Hepatocyte (in vitro differentiated cells): ENCODE results near the gene TFEB. TPM values are rescaled to one million over a fixed set of nuclear protein-coding genes. Genes with fewer than 3 reads are reported as not detected.

Source experiments
- DNase-seq: peaks from one replicate; pipeline ENCODE4 v3.0.0-alpha.2; 2016; ENCODE audit warnings: low spot score
- H2AFZ ChIP-seq: fragments of 200-600 bp; sonication (generic); 2 replicates; pipeline ENCODE4 v1.6.0; 2016; ENCODE audit warnings: antibody characterized with exemption, mild to moderate bottlenecking
- H3K27ac ChIP-seq: fragments of 200-600 bp; sonication (generic); 2 replicates; pipeline ENCODE4 v1.5.1; 2016; ENCODE audit warnings: mild to moderate bottlenecking
- H3K27me3 ChIP-seq: fragments of 200-600 bp; sonication (generic); 2 replicates; pipeline ENCODE4 v1.6.1; 2016
- H3K36me3 ChIP-seq: fragments of 200-600 bp; sonication (generic); replicated peaks from 2 replicates; pipeline ENCODE4 v1.5.1; 2016; ENCODE audit warnings: low read depth; ENCODE audit not compliant: insufficient read depth
- H3K4me1 ChIP-seq: fragments of 200-600 bp; sonication (generic); 2 replicates; pipeline ENCODE4 v1.5.1; 2016; ENCODE audit warnings: mild to moderate bottlenecking, moderate library complexity; ENCODE audit not compliant: insufficient read depth
- H3K4me2 ChIP-seq: fragments of 200-600 bp; sonication (generic); 2 replicates; pipeline ENCODE4 v1.6.0; 2016
- H3K4me3 ChIP-seq: fragments of 200-600 bp; sonication (generic); 2 replicates; pipeline ENCODE4 v1.5.1; 2016; ENCODE audit warnings: mild to moderate bottlenecking
- H3K79me2 ChIP-seq: fragments of 200-600 bp; sonication (generic); 2 replicates; pipeline ENCODE4 v1.6.0; 2017; ENCODE audit warnings: mild to moderate bottlenecking
- H3K9me2 ChIP-seq: fragments of 200-600 bp; sonication (generic); replicated peaks from 2 replicates; pipeline ENCODE4 v1.6.0; 2017; ENCODE audit warnings: mild to moderate bottlenecking; ENCODE audit not compliant: insufficient read depth
- H3K9me3 ChIP-seq: fragments of 200-600 bp; sonication (generic); 2 replicates; pipeline ENCODE4 v1.5.1; 2016; ENCODE audit warnings: low read depth, mild to moderate bottlenecking
- H4K20me1 ChIP-seq: fragments of 200-600 bp; sonication (generic); 2 replicates; pipeline ENCODE4 v1.6.0; 2016; ENCODE audit warnings: mild to moderate bottlenecking; ENCODE audit not compliant: insufficient read depth, poor library complexity, severe bottlenecking
- CTCF ChIP-seq: fragments of 200-600 bp; sonication (generic); IDR thresholded peaks from 2 replicates; pipeline ENCODE4 v1.5.1; 2016; ENCODE audit warnings: antibody characterized with exemption, mild to moderate bottlenecking; ENCODE audit not compliant: poor library complexity
- EZH2 ChIP-seq: fragments of 200-600 bp; sonication (generic); IDR thresholded peaks from 2 replicates; pipeline ENCODE4 v1.6.1; 2016; ENCODE audit warnings: antibody characterized with exemption, mild to moderate bottlenecking, borderline replicate concordance
- EZH2phosphoT487 ChIP-seq: fragments of 200-600 bp; sonication (generic); IDR thresholded peaks from one replicate; pipeline ENCODE4 v1.6.1; 2018; ENCODE audit warnings: antibody characterized with exemption, mild to moderate bottlenecking, low read depth, moderate library complexity; ENCODE audit not compliant: unreplicated experiment, severe bottlenecking
- WGBS: methylation state at CpG from one replicate; pipeline ENCODE4 v1.1.6; 2016; ENCODE audit warnings: low lambda C conversion rate; ENCODE audit errors: missing lambda C conversion rate; 5-methylcytosine and 5-hydroxymethylcytosine counted together
- polyA plus RNA-seq: library from polyadenylated mRNA; unstranded; fragments of >200 nt; fragmentation: Nextera tagmentation; extraction: Ambion mirVana; gene quantifications from 2 replicates; pipeline ENCODE4 v1.2.1, GENCODE V29; 2016
- total RNA-seq: library from RNA; depleted of rRNA; stranded (reverse); fragments of >200 nt; gene quantifications from 2 replicates; pipeline ENCODE4 v1.2.3, GENCODE V29; 2014

Gene TFEB
- total and polyA plus RNA-seq, 2 experiments from 2014 or later, result 14.2 to 32.7 TPM

- TF ChIP-seq EZH2phosphoT487, result no peak
- TF ChIP-seq EZH2, result peak; percentile 52
- H2AFZ ChIP-seq, result peak within 1 kb of the TSS; percentile 50
- peaks cover 57% of the 10 kb centered on the region for H3K4me1 ChIP-seq
- peaks cover 10% of the 10 kb centered on the region for H3K27me3 ChIP-seq
- peak within 1 kb of the TSS; percentile 89 for H3K4me3 ChIP-seq
- WGBS, result under 1% methylated on average over 41 of the region's 86 CpGs
- peak within 1 kb of the TSS; percentile 99 for H3K27ac ChIP-seq
- H4K20me1 ChIP-seq, result peaks cover 16% of the 10 kb centered on the region
- no peaks in the 10 kb centered on the region for H3K36me3 ChIP-seq
- H3K9me3 ChIP-seq, result no peaks in the 10 kb centered on the region
- peak; percentile 79 for DNase-seq
- H3K79me2 ChIP-seq, result peaks cover 44% of the 10 kb centered on the region
- H3K4me2 ChIP-seq, result peak within 1 kb of the TSS; percentile 82
- H3K9me2 ChIP-seq, result no peaks in the 10 kb centered on the region
Measured at GRCh38 chr6:41638002-41638934, 97.1 kb downstream of the TFEB start, which contains the start of gene MDFI. TSS of gene MDFI (plus strand) at chr6:41638468. CDS start at chr6:41638750, 282 bp downstream.

GRCh38 chr6:41637194-41638001, 98.0 kb downstream of the TFEB start:
- H3K4me2 ChIP-seq, result peak overlapping the region; percentile 82
- peaks cover 49% of the 10 kb centered on the region for H3K4me1 ChIP-seq
- H3K4me3 ChIP-seq, result peak overlapping the region; percentile 89
- DNase-seq, result peak; percentile 41
- TF ChIP-seq EZH2 (no peak), CTCF (no peak), EZH2phosphoT487 (no peak)
- peaks cover 36% of the 10 kb centered on the region for H3K79me2 ChIP-seq
- no peaks in the 10 kb centered on the region for H3K9me3 ChIP-seq
- no peaks in the 10 kb centered on the region for H3K9me2 ChIP-seq
- H4K20me1 ChIP-seq, result peaks cover 10% of the 10 kb centered on the region
- H2AFZ ChIP-seq, result peak overlapping the region; percentile 50
- H3K27me3 ChIP-seq, result peaks cover 10% of the 10 kb centered on the region
- 7% methylated on average over 47 of the region's 54 CpGs for WGBS
- no peaks in the 10 kb centered on the region for H3K36me3 ChIP-seq
- H3K27ac ChIP-seq, result peak overlapping the region; percentile 99

- Histone ChIP-seq H3K9me3 (no peaks in the 10 kb centered on the region), H3K4me1 (peaks cover 43% of the 10 kb centered on the region), H3K4me2 (peak overlapping the region; percentile 82), H3K36me3 (no peaks in the 10 kb centered on the region), H3K27ac (peak overlapping the region; percentile 99), H3K27me3 (peaks cover 10% of the 10 kb centered on the region), H3K4me3 (peak overlapping the region; percentile 89), H3K79me2 (peaks cover 30% of the 10 kb centered on the region), H4K20me1 (peaks cover 6% of the 10 kb centered on the region), H3K9me2 (no peaks in the 10 kb centered on the region), H2AFZ (peak overlapping the region; percentile 50)
- peak; percentile 89 for DNase-seq
- 9% methylated on average over 12 of the region's 31 CpGs for WGBS
- TF ChIP-seq CTCF (no peak), EZH2phosphoT487 (no peak), EZH2 (no peak)
Measured at GRCh38 chr6:41636833-41637193, 98.6 kb downstream of the TFEB start.
